Keratinocyte (primary cell): ENCODE measurements around the gene TMED5.

Source experiments
- EZH2 ChIP-seq: IDR thresholded peaks from one replicate; pipeline ENCODE4 v1.6.1; 2012; ENCODE audit warnings: inconsistent platforms, mild to moderate bottlenecking, low read length, moderate library complexity
- TF ChIP-seq, protein P1 (sequence below), 3 experiments: IDR thresholded peaks in 1 of 3; conservative IDR thresholded peaks in 1 of 3; optimal IDR thresholded peaks in 1 of 3; 2 replicates in 2 of 3; 3 replicates in 1 of 3; pipeline versions ENCODE3 to v1.5.1; 2011; ENCODE audit warnings: low read length in 3 of 3, mild to moderate bottlenecking in 3 of 3, moderate library complexity in 2 of 3, control low read depth in 1 of 3, inconsistent platforms in 1 of 3; ENCODE audit not compliant: insufficient read depth in 2 of 3; ENCODE audit errors: extremely low read depth in 1 of 3

DNA sequence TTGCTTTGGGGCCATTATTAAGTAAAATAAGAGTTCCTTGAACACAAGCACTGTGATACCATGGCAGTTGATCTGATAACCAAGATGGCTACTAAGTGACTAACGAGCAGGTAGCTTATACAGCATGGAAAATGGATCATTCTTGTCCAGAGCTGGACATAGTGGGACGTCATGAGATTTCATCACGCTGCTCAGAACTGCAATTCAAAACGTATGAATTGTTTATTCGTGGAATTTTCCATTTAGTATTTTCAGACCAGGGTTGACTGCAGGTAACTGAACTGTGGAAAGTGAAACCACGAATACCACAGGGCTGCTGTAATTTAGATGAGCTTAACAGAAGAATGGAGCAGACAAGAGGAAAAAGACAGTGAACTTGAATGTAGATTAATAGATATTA lies 39.2 kb upstream of the TMED5 start:
- TF ChIP-seq, protein P1, sequence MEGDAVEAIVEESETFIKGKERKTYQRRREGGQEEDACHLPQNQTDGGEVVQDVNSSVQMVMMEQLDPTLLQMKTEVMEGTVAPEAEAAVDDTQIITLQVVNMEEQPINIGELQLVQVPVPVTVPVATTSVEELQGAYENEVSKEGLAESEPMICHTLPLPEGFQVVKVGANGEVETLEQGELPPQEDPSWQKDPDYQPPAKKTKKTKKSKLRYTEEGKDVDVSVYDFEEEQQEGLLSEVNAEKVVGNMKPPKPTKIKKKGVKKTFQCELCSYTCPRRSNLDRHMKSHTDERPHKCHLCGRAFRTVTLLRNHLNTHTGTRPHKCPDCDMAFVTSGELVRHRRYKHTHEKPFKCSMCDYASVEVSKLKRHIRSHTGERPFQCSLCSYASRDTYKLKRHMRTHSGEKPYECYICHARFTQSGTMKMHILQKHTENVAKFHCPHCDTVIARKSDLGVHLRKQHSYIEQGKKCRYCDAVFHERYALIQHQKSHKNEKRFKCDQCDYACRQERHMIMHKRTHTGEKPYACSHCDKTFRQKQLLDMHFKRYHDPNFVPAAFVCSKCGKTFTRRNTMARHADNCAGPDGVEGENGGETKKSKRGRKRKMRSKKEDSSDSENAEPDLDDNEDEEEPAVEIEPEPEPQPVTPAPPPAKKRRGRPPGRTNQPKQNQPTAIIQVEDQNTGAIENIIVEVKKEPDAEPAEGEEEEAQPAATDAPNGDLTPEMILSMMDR (optimal IDR thresholded peaks at IDR 0.05 in 1 of 3, IDR thresholded peaks at IDR 0.05 in 1 of 3, conservative IDR thresholded peaks at IDR 0.05 in 1 of 3; ENCODE audit: extremely low read depth in 1 of 3, insufficient read depth in 2 of 3, low read length in 3 of 3) = no peak
- TF ChIP-seq EZH2 = no peak
